ENCODE measurements around the gene CEBPE.
"Not testable (repeated sequence)": the region's sequence is repeated elsewhere in the genome, so short reads cannot be mapped to it uniquely, and the experiment has no call there.

CEBPE gene

GRCh38 chr14:23120541-23121251 lies 1.6 kb upstream of the CEBPE start:
- peak; percentile 88 for DNase-seq

- no peak for DNase-seq
Measured at GRCh38 chr14:23119363-23120327, 590 bp upstream of the CEBPE start.

GRCh38 chr14:23117371-23118020 lies 1.6 kb downstream of the CEBPE start:
- no peak for DNase-seq

GRCh38 chr14:23115918-23116317 lies 3.1 kb downstream of the CEBPE start:
- DNase-seq = no peak

- no peak for DNase-seq
Measured at GRCh38 chr14:23115039-23115731, 3.9 kb downstream of the CEBPE start.

GRCh38 chr14:23114669-23115038 lies 4.4 kb downstream of the CEBPE start:
- DNase-seq = no peak

GRCh38 chr14:23114120-23114458 lies 5.0 kb downstream of the CEBPE start:
- DNase-seq = no peak

- no peak for DNase-seq
Measured at GRCh38 chr14:23113431-23114119, 5.5 kb downstream of the CEBPE start.

- no peak for DNase-seq
Measured at GRCh38 chr14:23112359-23113178, 6.5 kb downstream of the CEBPE start.

- no peak for DNase-seq
Measured at GRCh38 chr14:23110579-23111365, 8.3 kb downstream of the CEBPE start.

- DNase-seq = no peak
Measured at GRCh38 chr14:23109769-23110168, 9.3 kb downstream of the CEBPE start.

GRCh38 chr14:23108169-23108568 lies 10.9 kb downstream of the CEBPE start:
- DNase-seq = not testable (repeated sequence)

GRCh38 chr14:23107620-23108019 lies 11.4 kb downstream of the CEBPE start:
- DNase-seq = not testable (repeated sequence)

- no peak for DNase-seq
Measured at GRCh38 chr14:23106747-23107045, 12.4 kb downstream of the CEBPE start.

GRCh38 chr14:23105348-23105824 lies 13.7 kb downstream of the CEBPE start:
- no peak for DNase-seq

- no peak for DNase-seq
Measured at GRCh38 chr14:23104591-23105347, 14.3 kb downstream of the CEBPE start, which contains the start of gene CIROP. CIROP (minus strand) TSS chr14:23104989; CDS start chr14:23104920, 69 bp downstream.

- DNase-seq = no peak
Measured at GRCh38 chr14:23104070-23104590, 14.9 kb downstream of the CEBPE start.

- no peak for DNase-seq
Measured at GRCh38 chr14:23103581-23103980, 15.5 kb downstream of the CEBPE start.

GRCh38 chr14:23102801-23103200 lies 16.3 kb downstream of the CEBPE start:
- DNase-seq = no peak

Data from NCI-H345 (cell line).